GM21367 (cell line): ENCODE data around the gene RGL1.
"Not testable (repeated sequence)": the region's sequence is repeated elsewhere in the genome, so short reads cannot be mapped to it uniquely, and the experiment has no call there.

Experiments
- ATAC-seq: cut with Tn5 transposase; IDR thresholded peaks from one replicate; pipeline ENCODE4 v1.9.1; 2021; ENCODE audit not compliant: unreplicated experiment

Gene RGL1

GRCh38 chr1:183783767-183784637 is 20.9 kb upstream of the RGL1 start:
- no peak for ATAC-seq

DNA sequence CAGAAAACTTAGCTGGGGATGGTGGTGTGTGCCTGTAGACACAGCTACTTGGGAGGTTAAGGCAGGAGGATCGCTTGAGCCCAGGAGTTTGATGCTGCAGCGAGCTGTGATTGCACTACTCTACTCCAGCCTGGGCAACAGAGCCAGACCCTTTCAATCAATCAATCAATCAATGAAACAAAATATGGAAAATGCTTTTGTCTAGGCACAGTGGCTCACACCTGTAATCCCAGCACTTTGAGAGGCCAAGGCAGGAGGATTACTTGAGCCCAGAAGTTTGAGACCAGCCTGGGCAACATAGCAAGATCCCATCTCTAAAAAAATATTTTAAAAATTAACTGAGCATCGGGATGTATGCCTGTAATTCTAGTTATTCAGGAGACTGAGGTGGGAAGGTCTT is 19.0 kb upstream of the RGL1 start:
- ATAC-seq: not testable (repeated sequence)

DNA sequence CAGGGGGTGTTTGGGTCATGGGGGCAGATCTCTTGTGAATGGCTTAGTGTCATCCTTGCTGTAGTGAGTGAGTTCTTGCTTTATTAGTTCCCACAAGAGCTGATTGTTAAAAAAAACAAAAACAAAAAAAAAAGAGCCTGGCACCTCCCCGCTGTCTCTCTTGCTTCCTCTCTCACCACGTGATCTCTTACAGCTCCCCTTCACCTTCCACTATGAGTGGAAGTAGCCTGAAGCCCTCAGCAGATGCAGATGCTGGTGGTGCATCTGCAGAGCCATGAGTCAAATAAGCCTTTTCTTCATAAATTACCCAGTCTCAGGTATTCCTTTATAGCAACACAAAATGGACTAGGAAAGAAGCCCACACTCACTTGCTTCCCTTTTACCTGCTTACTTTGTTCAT is 17.2 kb upstream of the RGL1 start:
- no peak for ATAC-seq

DNA sequence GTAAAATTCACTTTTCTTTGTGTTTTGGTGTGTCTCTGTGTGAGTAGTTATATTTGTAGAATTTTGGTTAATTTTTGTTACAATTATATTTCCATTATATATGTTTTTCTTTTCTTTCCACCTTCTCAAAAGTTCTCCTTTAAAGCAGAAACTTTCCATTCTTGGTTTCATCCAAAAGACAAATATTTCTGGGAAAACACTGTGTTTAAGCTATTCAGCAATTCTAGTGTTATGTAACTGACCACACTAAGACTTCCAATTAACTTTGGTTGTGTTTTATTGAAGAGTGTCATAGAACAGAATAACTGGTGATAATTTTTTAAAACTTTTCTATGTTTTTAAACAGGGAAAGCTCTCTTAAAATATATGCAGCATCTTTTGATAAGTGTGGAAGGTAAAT is 13.6 kb upstream of the RGL1 start:
- no peak for ATAC-seq

- ATAC-seq: no peak
These were observed 12.6 kb upstream of the RGL1 start for GRCh38 chr1:183792300-183792699.

DNA sequence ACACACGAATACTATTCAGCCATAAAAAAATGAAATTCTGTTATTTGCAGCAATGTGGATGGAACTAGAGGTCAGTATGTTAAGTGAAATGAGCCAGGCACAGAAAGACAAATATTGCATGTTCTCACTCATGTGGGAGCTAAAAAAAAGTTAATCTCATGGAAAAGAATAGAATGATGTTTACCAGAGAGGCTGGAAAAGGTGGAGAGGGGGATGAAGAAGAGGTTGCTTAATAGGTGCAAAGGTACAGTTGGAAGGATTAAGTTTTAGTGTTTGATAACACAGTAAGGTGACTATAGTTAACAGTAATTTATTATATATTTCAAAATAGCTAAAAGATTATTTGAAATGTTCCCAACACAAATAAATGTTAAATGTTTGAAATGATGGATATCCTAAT is 10.8 kb upstream of the RGL1 start:
- ATAC-seq: no peak

- no peak for ATAC-seq
These were observed 4.5 kb upstream of the RGL1 start for GRCh38 chr1:183800449-183800848.

- no peak for ATAC-seq
These were observed 3.3 kb upstream of the RGL1 start for GRCh38 chr1:183801649-183802048.

DNA sequence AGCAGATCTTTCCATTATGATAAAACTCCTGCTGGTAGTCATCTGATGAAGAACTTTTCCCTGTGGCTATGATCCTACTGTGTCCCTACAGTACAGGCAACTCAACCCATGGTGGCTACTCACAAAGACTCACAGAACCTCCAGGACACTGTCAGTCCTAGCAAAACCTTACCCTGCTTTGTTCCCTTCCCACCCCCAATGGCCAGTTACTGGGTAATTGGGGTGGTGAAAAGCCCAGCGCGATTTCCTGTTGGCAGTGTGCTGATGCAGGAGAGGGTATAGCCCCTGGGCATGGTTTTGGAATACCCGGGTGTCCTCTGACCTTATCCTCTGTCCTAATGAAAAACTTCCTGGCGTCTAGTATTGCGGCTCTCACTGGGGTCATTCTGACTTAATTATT is 533 bp upstream of the RGL1 start:
- no peak for ATAC-seq

DNA sequence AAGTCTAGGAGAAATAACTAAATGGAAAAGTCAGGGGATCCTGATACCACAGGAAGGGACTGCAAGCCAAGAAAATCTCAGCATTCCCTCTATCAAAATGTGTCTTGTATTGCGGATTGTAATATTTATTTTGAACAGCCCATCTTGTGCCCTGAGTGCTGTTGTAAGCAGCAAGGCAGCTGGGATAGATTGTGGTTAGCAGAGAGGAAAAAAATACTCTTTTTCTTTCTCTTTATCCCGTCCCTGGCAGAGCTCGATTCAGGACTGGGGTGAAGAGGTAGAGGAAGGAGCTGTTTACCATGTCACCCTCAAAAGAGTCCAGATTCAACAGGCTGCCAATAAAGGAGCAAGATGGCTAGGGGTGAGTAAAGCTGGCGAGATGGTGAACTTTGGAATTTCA is 1.2 kb downstream of the RGL1 start:
- no peak for ATAC-seq

DNA sequence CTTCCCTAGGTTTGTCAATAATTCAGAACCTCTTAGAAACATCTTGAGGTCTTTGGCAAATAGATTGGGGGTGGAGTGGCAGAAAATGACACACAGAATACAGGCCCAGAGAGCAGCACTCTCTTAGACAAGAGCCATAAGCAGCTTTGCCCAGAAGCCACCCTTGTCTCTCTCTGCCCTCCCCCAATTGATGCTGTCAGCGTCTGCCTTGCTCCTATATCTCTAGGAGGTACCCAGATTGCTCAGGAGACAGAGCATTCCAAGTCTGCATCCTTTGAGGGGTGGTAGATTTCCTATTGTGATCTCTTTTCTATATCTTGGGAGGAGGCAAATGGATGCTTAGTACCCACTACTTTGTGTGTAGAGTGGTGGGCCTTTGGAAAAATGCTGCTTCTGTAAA is 1.8 kb downstream of the RGL1 start:
- no peak for ATAC-seq

- ATAC-seq: peak; percentile 44
These were observed 2.7 kb downstream of the RGL1 start for GRCh38 chr1:183807549-183808168.

- ATAC-seq: no peak
These were observed 3.5 kb downstream of the RGL1 start for GRCh38 chr1:183808296-183809027.

GRCh38 chr1:183810121-183810520 is 5.2 kb downstream of the RGL1 start:
- ATAC-seq: no peak

DNA sequence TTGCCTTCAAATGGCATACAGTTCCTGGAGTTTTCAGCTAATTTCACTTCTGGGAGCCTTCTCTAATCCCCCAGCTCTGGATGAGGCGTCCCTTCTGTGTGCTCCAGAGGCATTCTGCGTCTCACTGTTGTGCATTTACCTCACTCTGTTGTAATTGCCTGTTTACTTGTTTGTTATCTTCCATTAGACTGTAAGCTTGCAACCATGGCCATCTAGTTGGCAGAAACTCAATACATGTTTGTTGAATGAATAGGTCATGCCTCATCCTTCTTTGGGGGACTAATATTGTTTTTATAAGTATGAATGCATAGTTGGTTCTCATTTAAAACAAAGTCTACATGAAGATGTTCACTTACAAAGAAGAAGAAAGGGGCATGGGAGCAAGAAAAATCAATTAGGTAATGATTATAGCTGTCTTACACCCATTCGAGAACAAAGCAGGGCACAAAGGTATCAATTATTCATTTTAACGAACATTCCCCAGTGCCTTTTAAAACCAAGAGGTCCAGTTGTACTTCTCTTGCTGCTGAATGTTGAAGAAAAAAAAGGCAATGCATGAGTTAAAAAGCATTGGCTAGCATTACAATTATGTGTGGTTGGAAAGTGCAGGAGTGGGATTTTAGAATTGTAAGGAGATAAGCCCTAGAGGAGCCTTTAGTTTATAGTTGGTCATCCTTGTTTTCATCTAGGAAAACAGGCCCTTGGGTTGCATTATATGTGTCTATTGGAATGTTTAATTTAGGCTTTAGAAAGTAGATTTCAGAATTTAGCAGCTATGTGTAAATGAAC is 6.0 kb downstream of the RGL1 start:
- ATAC-seq: no peak

DNA sequence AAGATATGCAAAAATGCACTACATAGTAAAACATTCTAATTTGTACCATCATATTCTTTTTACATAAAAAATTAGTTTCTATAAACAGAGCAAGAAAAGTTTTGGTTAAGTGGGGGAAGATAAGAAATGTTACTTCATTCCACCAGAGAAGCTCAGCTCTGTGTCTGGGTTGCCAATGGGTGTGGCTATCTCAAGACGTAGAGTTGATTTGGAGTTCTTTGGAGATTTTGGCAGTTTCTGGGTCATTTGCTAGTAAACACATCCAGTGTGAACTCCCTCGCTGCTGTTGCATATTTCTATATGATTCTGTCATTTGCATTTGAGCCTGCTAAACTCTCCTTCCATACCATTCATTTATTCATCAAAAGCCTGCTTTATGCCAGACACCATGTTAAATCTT is 7.2 kb downstream of the RGL1 start:
- ATAC-seq: no peak

DNA sequence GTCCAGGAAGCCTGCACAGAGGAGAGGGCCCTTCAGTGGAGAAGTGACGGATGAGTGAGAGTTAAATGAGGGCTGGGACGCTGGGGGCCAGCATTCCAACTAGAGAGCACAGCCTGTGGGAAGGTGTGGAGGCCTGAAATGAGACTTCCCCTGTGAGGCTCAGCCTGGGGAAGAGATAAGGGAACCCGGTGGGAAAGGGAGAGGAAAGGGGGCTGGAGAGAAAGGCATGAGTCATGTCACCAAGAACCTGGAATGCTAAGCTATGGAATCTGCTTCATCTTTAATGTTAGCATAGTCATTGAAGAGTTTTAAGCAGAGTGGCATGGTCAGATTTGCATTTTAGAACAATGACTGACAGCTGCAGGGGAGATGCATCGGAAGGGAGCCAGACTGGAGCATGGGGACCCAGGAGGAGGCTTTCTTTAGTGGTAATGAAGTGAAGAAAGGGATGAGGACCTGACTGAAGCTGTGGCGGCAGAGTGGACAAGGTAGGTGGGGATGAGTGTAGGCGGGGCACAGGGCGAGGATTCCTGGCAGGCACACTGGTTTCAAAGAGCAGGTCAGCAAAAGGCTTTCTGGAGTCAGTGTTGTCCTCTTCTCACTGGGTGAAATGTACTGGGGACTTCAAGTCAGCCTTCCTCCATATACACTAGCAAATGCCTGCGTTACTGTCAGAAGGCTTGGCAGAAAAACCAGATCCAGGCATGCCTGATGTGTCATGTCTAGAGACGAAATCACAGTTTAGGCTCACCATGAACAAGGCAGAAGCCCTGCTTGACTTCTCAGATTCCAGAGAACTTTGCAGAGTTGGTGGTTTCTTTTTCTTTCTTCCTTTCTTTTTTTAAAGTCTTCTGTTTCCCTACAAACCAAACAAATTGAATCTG is 8.0 kb downstream of the RGL1 start:
- no peak for ATAC-seq

GRCh38 chr1:183814121-183814681 is 9.3 kb downstream of the RGL1 start:
- ATAC-seq: no peak

- ATAC-seq: no peak
These were observed 11.2 kb downstream of the RGL1 start for GRCh38 chr1:183816110-183816509.
